ENCODE measurements around the gene KLHL18.

The KLHL18 gene

DNA sequence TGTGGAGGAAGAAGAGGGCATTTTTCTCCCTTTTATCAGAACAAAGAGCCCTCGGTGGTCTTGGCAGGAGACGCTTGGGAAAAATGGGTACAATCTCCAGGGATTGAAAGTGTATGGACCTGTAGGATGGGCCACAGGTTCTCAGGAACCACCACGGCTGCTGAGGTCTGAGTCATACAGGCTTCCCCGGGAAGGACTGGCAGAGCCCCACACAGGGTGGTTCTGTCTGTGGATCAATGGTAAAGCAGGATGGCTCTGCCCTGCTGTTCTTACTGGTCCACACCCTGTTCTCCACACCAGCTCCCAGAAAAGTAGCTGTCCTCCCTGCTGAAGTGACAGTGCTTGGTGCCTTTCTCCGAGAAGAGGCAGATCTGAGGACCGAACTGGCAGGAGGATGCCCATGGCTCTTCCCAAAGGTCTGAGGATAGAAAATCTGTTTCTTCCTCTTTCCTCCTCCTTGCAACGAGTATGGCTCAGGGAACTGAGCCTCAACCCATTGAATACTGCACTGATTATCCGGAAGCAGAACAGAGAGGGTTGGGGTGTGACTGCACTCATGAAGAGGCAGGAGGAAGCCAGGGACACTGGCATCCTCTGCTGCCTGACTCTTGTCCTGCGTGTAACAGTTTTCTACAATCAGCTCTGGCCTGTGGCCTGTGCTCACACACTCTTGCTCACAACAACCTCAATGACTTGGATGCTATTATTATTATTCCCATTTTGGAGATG is 39.2 kb upstream of the KLHL18 start:
- TF ChIP-seq, protein P1, sequence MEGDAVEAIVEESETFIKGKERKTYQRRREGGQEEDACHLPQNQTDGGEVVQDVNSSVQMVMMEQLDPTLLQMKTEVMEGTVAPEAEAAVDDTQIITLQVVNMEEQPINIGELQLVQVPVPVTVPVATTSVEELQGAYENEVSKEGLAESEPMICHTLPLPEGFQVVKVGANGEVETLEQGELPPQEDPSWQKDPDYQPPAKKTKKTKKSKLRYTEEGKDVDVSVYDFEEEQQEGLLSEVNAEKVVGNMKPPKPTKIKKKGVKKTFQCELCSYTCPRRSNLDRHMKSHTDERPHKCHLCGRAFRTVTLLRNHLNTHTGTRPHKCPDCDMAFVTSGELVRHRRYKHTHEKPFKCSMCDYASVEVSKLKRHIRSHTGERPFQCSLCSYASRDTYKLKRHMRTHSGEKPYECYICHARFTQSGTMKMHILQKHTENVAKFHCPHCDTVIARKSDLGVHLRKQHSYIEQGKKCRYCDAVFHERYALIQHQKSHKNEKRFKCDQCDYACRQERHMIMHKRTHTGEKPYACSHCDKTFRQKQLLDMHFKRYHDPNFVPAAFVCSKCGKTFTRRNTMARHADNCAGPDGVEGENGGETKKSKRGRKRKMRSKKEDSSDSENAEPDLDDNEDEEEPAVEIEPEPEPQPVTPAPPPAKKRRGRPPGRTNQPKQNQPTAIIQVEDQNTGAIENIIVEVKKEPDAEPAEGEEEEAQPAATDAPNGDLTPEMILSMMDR (conservative IDR thresholded peaks at IDR 0.05; ENCODE audit: low read length) = no peak
- TF ChIP-seq EZH2phosphoT487 (IDR thresholded peaks at IDR 0.05; ENCODE audit: borderline replicate concordance) = no peak
- Histone ChIP-seq H3K36me3 (ENCODE audit: insufficient read depth, low read length) (no peaks in the 10 kb centered on the region), H3K79me2 (ENCODE audit: insufficient read depth, low read length) (no peaks in the 10 kb centered on the region), H3K9me3 (ENCODE audit: insufficient read depth, low read depth, low read length) (no peaks in the 10 kb centered on the region), H3K4me3 (ENCODE audit: low read length, poor library complexity, severe bottlenecking) (no peak overlapping the region), H3K9ac (ENCODE audit: low read depth, low read length, poor library complexity, severe bottlenecking) (no peak overlapping the region), H3K9me2 (replicated peaks; ENCODE audit: low read depth, low read length) (no peaks in the 10 kb centered on the region), H3F3A (ENCODE audit: low read depth) (no peaks in the 10 kb centered on the region), H2AFZ (ENCODE audit: low read length) (no peak overlapping the region), H3K27me3 (ENCODE audit: insufficient read depth, low read length, poor library complexity, severe bottlenecking) (no peaks in the 10 kb centered on the region), H4K20me1 (ENCODE audit: insufficient read depth, low read length, poor library complexity, severe bottlenecking) (no peaks in the 10 kb centered on the region), H3K4me1 (ENCODE audit: insufficient read depth, low read length, poor library complexity, severe bottlenecking) (no peaks in the 10 kb centered on the region), H3K4me2 (ENCODE audit: low read depth, low read length, poor library complexity, severe bottlenecking) (no peak overlapping the region)

DNA sequence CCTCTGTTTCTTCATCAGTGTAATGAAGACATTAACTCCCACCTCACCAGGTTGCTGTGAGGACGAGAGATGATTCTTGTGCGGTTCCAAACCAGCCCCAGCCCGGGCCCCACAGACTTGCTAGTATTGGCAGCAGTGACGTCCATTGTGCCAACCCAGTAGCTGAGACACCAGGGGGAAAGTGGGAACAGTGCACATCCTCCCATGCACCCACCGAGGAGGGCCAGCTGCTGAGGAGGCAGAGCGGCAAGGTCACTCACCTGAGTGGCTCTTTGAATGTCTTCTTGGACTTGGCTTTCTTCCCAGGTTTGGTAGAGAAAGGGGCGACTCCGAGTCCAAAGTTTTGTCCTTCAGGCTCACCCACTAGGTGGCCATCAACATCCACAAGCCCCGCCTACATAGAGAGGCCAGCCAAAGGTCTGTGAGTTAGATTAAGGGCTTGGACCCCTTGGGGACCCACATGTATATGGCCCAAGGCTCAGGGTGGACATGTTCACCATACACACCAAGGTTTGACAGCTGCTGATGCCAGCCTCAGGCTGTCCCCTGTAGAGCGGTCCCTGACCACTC is 38.1 kb upstream of the KLHL18 start:
- no peak overlapping the region for H3K9ac ChIP-seq (ENCODE audit: low read depth, low read length, poor library complexity, severe bottlenecking)
- H3K4me3 ChIP-seq (ENCODE audit: low read length, poor library complexity, severe bottlenecking) = no peak overlapping the region
- H3F3A ChIP-seq (ENCODE audit: low read depth) = no peaks in the 10 kb centered on the region
- no peaks in the 10 kb centered on the region for H4K20me1 ChIP-seq (ENCODE audit: insufficient read depth, low read length, poor library complexity, severe bottlenecking)
- no peaks in the 10 kb centered on the region for H3K27me3 ChIP-seq (ENCODE audit: insufficient read depth, low read length, poor library complexity, severe bottlenecking)
- no peaks in the 10 kb centered on the region for H3K36me3 ChIP-seq (ENCODE audit: insufficient read depth, low read length)
- no peak overlapping the region for H2AFZ ChIP-seq (ENCODE audit: low read length)
- no peak overlapping the region for H3K4me2 ChIP-seq (ENCODE audit: low read depth, low read length, poor library complexity, severe bottlenecking)
- no peak for TF ChIP-seq EZH2phosphoT487 (IDR thresholded peaks at IDR 0.05; ENCODE audit: borderline replicate concordance)
- TF ChIP-seq, protein P1 (conservative IDR thresholded peaks at IDR 0.05; ENCODE audit: low read length) = no peak
- no peaks in the 10 kb centered on the region for H3K79me2 ChIP-seq (ENCODE audit: insufficient read depth, low read length)
- no peaks in the 10 kb centered on the region for H3K4me1 ChIP-seq (ENCODE audit: insufficient read depth, low read length, poor library complexity, severe bottlenecking)
- no peaks in the 10 kb centered on the region for H3K9me3 ChIP-seq (ENCODE audit: insufficient read depth, low read depth, low read length)
- no peaks in the 10 kb centered on the region for H3K9me2 ChIP-seq (replicated peaks; ENCODE audit: low read depth, low read length)

DNA sequence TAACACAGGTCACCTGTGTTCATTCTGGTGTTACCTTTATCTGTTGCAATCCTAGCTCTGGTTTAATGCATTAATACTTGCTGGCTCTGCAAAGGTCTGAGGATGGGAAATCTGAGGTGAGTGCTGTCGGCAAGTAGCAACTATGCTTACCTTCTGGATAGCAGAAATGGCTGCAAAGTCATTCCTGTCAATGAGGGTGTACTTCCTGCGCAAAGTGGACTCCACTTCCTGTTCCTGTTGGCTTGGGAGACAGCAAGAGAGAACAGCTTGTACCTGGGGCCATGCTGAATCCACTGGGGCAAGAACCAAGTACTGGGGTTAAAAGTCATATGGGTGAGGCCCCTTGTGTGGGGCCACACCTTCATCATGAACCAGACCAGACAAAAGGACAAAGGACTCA is 37.5 kb upstream of the KLHL18 start:
- no peaks in the 10 kb centered on the region for H3K4me1 ChIP-seq (ENCODE audit: insufficient read depth, low read length, poor library complexity, severe bottlenecking)
- H2AFZ ChIP-seq (ENCODE audit: low read length) = no peak overlapping the region
- H3K9me2 ChIP-seq (replicated peaks; ENCODE audit: low read depth, low read length) = no peaks in the 10 kb centered on the region
- H3K9ac ChIP-seq (ENCODE audit: low read depth, low read length, poor library complexity, severe bottlenecking) = no peak overlapping the region
- no peaks in the 10 kb centered on the region for H4K20me1 ChIP-seq (ENCODE audit: insufficient read depth, low read length, poor library complexity, severe bottlenecking)
- no peaks in the 10 kb centered on the region for H3K36me3 ChIP-seq (ENCODE audit: insufficient read depth, low read length)
- no peaks in the 10 kb centered on the region for H3K9me3 ChIP-seq (ENCODE audit: insufficient read depth, low read depth, low read length)
- H3K4me3 ChIP-seq (ENCODE audit: low read length, poor library complexity, severe bottlenecking) = no peak overlapping the region
- H3K79me2 ChIP-seq (ENCODE audit: insufficient read depth, low read length) = no peaks in the 10 kb centered on the region
- TF ChIP-seq, protein P1 (conservative IDR thresholded peaks at IDR 0.05; ENCODE audit: low read length) = no peak
- TF ChIP-seq EZH2phosphoT487 (IDR thresholded peaks at IDR 0.05; ENCODE audit: borderline replicate concordance) = no peak
- no peak overlapping the region for H3K4me2 ChIP-seq (ENCODE audit: low read depth, low read length, poor library complexity, severe bottlenecking)
- no peaks in the 10 kb centered on the region for H3F3A ChIP-seq (ENCODE audit: low read depth)
- H3K27me3 ChIP-seq (ENCODE audit: insufficient read depth, low read length, poor library complexity, severe bottlenecking) = no peaks in the 10 kb centered on the region
